Neutrophil (primary cell): Measurements from ENCODE around the gene ZNF362.

Experiments used
- H3K27ac ChIP-seq: fragments of 200-600 bp; sonication (generic); 2 replicates; pipeline ENCODE4 v1.5.1; 2016; ENCODE audit warnings: mild to moderate bottlenecking, moderate library complexity
- H3K27me3 ChIP-seq: fragments of 200-600 bp; sonication (generic); 2 replicates; pipeline ENCODE4 v1.6.0; 2016; ENCODE audit warnings: mild to moderate bottlenecking
- H3K36me3 ChIP-seq: fragments of 200-600 bp; sonication (generic); 2 replicates; pipeline ENCODE4 v1.5.1; 2017
- H3K4me1 ChIP-seq, 2 experiments: fragments of 200-600 bp in 1 of 2; sonication (generic) in 1 of 2; 1 replicate in 1 of 2; 2 replicates in 1 of 2; pipeline versions ENCODE4 v1.5.1 to v1.6.1; 2013 to 2016; ENCODE audit warnings: low read depth in 1 of 2, low read length in 1 of 2, mild to moderate bottlenecking in 1 of 2, moderate library complexity in 1 of 2; ENCODE audit not compliant: control insufficient read depth in 1 of 2, insufficient read depth in 1 of 2
- H3K4me3 ChIP-seq, 2 experiments: fragments of 200-600 bp in 1 of 2; sonication (generic) in 1 of 2; 1 replicate in 1 of 2; 2 replicates in 1 of 2; pipeline ENCODE4 v1.5.1; 2013 to 2016; ENCODE audit warnings: low read depth in 1 of 2, low read length in 1 of 2, mild to moderate bottlenecking in 1 of 2, moderate library complexity in 1 of 2
- H3K9me3 ChIP-seq: fragments of 200-600 bp; sonication (generic); 2 replicates; pipeline ENCODE4 v1.5.1; 2016
- CTCF ChIP-seq: fragments of 200-600 bp; sonication (generic); IDR thresholded peaks from 2 replicates; pipeline ENCODE4 v1.5.1; 2016; ENCODE audit warnings: antibody characterized with exemption

ZNF362 gene

GRCh38 chr1:33320619-33321165 lies 64.4 kb downstream of the ZNF362 start, which contains the start of gene A3GALT2:
A3GALT2 (minus strand) TSS chr1:33321098; CDS start chr1:33321098, 0 bp downstream.
- peak within 1 kb of the TSS; percentile 96 for H3K27ac ChIP-seq

GRCh38 chr1:33321178-33321577 lies 64.9 kb downstream of the ZNF362 start:
- H3K9me3 ChIP-seq, result peaks cover 8% of the 10 kb centered on the region
- H3K4me3 ChIP-seq, result no peak overlapping the region
- peaks cover 16 to 17% of the 10 kb centered on the region in 2 experiments for H3K4me1 ChIP-seq
- no peak for TF ChIP-seq CTCF
- H3K36me3 ChIP-seq, result peaks cover 54% of the 10 kb centered on the region
- peak overlapping the region; percentile 96 for H3K27ac ChIP-seq
- peaks cover 12% of the 10 kb centered on the region for H3K27me3 ChIP-seq

More at GRCh38 chr1:33320619-33321165, 64.4 kb downstream of the ZNF362 start, which contains the start of gene A3GALT2:
- H3K27me3 ChIP-seq, result peaks cover 12% of the 10 kb centered on the region
- peaks cover 49% of the 10 kb centered on the region for H3K36me3 ChIP-seq
- no peak for TF ChIP-seq CTCF
- H3K9me3 ChIP-seq, result peaks cover 8% of the 10 kb centered on the region
- no peak within 1 kb of the TSS for H3K4me3 ChIP-seq
- H3K4me1 ChIP-seq, result peaks cover 11 to 12% of the 10 kb centered on the region in 2 experiments

- Histone ChIP-seq H3K27ac (peak overlapping the region; percentile 96), H3K4me1 (peaks cover 25 to 26% of the 10 kb centered on the region in 2 experiments), H3K4me3 (no peak overlapping the region), H3K27me3 (peaks cover 12% of the 10 kb centered on the region), H3K9me3 (peaks cover 8% of the 10 kb centered on the region), H3K36me3 (peaks cover 62% of the 10 kb centered on the region)
- no peak for TF ChIP-seq CTCF
These were observed 65.8 kb downstream of the ZNF362 start for GRCh38 chr1:33322109-33322508.

- TF ChIP-seq CTCF, result no peak
- peaks cover 6% of the 10 kb centered on the region for H3K27me3 ChIP-seq
- H3K27ac ChIP-seq, result peak overlapping the region; percentile 96
- H3K36me3 ChIP-seq, result peaks cover 71% of the 10 kb centered on the region
- H3K9me3 ChIP-seq, result peaks cover 8% of the 10 kb centered on the region
- H3K4me3 ChIP-seq, result no peak overlapping the region
- peaks cover 34 to 35% of the 10 kb centered on the region in 2 experiments for H3K4me1 ChIP-seq
These were observed 66.7 kb downstream of the ZNF362 start for GRCh38 chr1:33322870-33323585.

GRCh38 chr1:33323663-33324477 lies 67.6 kb downstream of the ZNF362 start:
- peaks cover 79% of the 10 kb centered on the region for H3K36me3 ChIP-seq
- H3K27me3 ChIP-seq, result no peaks in the 10 kb centered on the region
- no peak overlapping the region for H3K4me3 ChIP-seq
- TF ChIP-seq CTCF, result no peak
- H3K9me3 ChIP-seq, result peaks cover 8% of the 10 kb centered on the region
- H3K27ac ChIP-seq, result peak overlapping the region; percentile 96
- peaks cover 42 to 44% of the 10 kb centered on the region in 2 experiments for H3K4me1 ChIP-seq
